Left lung (tissue), 10 donors: Measurements from ENCODE around the gene FAM43A. TPM values are rescaled to one million over a fixed set of nuclear protein-coding genes. Genes with fewer than 3 reads are reported as not detected.

Experiments
- ATAC-seq: fragments of 200-7000 bp; cut with Tn5 transposase; one replicate; pipeline ENCODE4 v1.9.1; 2020; ENCODE audit warnings: moderate library complexity
- DNase-seq, 4 donors: peaks; one replicate each; pipeline ENCODE4 v3.0.0-alpha.2; 2013 to 2020
- H3K27ac ChIP-seq, 2 donors: fragments of 200-600 bp; sonication (generic) in 1 of 2; one replicate each; pipeline versions ENCODE4 v1.5.0 to v1.8.0; 2020 to 2021
- H3K27me3 ChIP-seq, 2 donors: fragments of 200-600 bp; sonication (generic) in 1 of 2; one replicate each; pipeline versions ENCODE4 v1.5.0 to v1.8.0; 2020 to 2021
- H3K36me3 ChIP-seq, 2 donors: fragments of 200-600 bp; sonication (generic) in 1 of 2; one replicate each; pipeline versions ENCODE4 v1.5.0 to v1.8.0; 2020 to 2021
- H3K4me1 ChIP-seq, 2 donors: fragments of 200-600 bp; one replicate each; pipeline ENCODE4 v1.8.0; 2021
- H3K4me3 ChIP-seq, 2 donors: fragments of 200-600 bp; sonication (generic) in 1 of 2; one replicate each; pipeline versions ENCODE4 v1.5.0 to v1.8.0; 2020 to 2021; ENCODE audit warnings: mild to moderate bottlenecking in 1 of 2
- H3K9me3 ChIP-seq, 2 donors: fragments of 200-600 bp; sonication (generic) in 1 of 2; one replicate each; pipeline versions ENCODE4 v1.5.0 to v1.8.0; 2020 to 2021
- CTCF ChIP-seq, 2 donors: fragments of 200-600 bp; sonication (generic) in 1 of 2; IDR thresholded peaks; one replicate each; pipeline versions ENCODE4 v1.5.0 to v1.8.0; 2021; ENCODE audit warnings: antibody characterized with exemption in 2 of 2
- intact Hi-C, 2 donors: fragments of 100-400 bp; cut with DNase I; formaldehyde crosslinking; loops; one replicate each; pipeline versions ENCODE4 v1.11.2 to v1.14.2; 2022
- polyA plus RNA-seq, 6 donors: library from polyadenylated mRNA; unstranded; fragments of 120-200 nt; gene quantifications; one replicate each; pipeline ENCODE4 v1.2.1, GENCODE V29; 2013; ENCODE audit not compliant: insufficient read length in 6 of 6
- total RNA-seq, 2 donors: library from RNA; stranded (reverse); fragmentation: NEBNext Ultra II Directional; extraction: Animal tissue kit (Norgen Biotek cat#: 25700); gene quantifications; one replicate each; pipeline ENCODE4 v1.2.1, GENCODE V29; 2021
- donor health status: DM: no; HTN: yes; CAD: no.
- donor health status: DM: no; HTN: no; CAD: no.

FAM43A gene
- total and polyA plus RNA-seq, 8 donors, result 6.4 to 25.4 (median 17.2) TPM

DNA sequence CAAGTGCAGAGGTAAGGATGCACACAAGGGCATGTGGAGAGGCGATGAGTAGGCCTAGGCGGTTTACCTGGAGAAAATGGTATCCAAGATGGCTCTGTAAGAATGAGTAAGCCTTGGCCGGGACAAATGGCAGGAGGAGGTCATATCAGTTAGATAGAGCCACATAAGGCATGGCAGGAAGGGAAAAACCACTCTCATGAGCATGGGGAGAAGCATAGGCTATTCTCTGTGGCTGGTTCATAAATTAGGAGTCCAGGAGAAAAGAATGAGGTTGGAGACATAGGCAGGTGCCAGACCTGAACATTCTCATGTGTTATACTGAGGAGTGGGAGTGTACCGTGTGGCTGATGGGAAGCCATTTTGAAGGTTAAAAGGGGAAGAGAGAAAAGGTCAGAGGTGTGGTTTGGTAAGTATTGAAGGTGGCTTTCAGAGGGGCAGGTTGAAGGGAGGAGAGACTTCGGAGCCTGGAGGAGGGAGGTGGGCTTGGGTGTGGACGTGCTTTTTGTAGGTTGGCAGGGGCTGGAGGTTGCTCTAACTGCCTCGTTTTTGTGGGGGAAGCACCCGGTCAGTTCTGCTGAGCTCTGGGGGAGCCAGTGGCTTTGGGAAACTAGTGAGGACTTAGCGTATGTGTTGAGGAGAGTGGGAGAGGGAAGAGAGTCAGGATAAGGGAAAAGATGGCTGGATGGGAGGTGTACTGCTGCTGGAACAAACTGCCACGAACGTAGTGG is 4.6 kb upstream of the FAM43A start:
- H3K27ac ChIP-seq, result no peak overlapping the region
- peaks cover 9 to 21% of the 10 kb centered on the region in 2 donors for H3K4me1 ChIP-seq
- TF ChIP-seq CTCF (IDR thresholded peaks at IDR 0.05), result no peak
- ATAC-seq, result no peak
- intact Hi-C loops, result loop anchor here in 1 of 2 donors (5.0 kb wide), 1 partner anchor 576 kb away; no protein-coding TSS in a partner anchor
- DNase-seq, result no peak
- no peaks in the 10 kb centered on the region for H3K9me3 ChIP-seq
- H3K4me3 ChIP-seq, result no peak overlapping the region
- H3K36me3 ChIP-seq, result no peaks in the 10 kb centered on the region
- peaks cover 0 to 5% of the 10 kb centered on the region in 2 donors for H3K27me3 ChIP-seq

DNA sequence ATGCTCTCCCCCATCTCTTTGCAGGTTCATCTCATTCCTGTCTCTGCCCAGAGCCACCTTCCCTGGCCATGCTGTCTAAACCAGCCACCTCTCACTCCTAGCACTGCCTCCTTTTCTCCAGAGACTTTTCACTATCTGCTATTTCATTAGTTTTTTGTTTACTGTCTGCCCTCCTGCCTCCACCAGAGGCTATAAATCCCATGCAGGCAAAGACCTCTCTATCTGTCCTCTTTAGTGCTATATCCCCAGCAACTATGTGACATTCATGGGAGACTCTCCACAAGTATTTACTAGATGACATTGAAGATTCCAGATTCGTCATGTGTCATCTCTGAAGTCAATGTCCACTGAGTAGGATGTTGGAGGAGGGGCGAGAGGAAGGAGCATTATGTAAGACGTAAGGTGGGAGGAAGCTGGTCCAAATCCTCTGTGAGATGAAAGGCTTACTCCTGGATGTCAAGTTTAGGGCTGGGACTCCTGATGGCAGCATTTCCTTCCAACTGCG is 3.4 kb upstream of the FAM43A start:
- H3K27ac ChIP-seq, result no peak overlapping the region
- DNase-seq, result no peak
- no peak for TF ChIP-seq CTCF (IDR thresholded peaks at IDR 0.05)
- H3K4me1 ChIP-seq, result peaks cover 19 to 32% of the 10 kb centered on the region in 2 donors
- no peak for ATAC-seq
- H3K4me3 ChIP-seq, result no peak overlapping the region
- H3K36me3 ChIP-seq, result no peaks in the 10 kb centered on the region
- intact Hi-C loops, result loop anchor here in 1 of 2 donors (5.0 kb wide), 1 partner anchor 575 kb away; no protein-coding TSS in a partner anchor
- no peaks in the 10 kb centered on the region for H3K9me3 ChIP-seq
- H3K27me3 ChIP-seq, result peaks cover 0 to 17% of the 10 kb centered on the region in 2 donors

- DNase-seq (peak; percentile 57 to 90 (median 78)), ATAC-seq (peak; percentile 84)
- Histone ChIP-seq H3K27me3 (peaks cover 0 to 23% of the 10 kb centered on the region in 2 donors), H3K36me3 (no peaks in the 10 kb centered on the region), H3K4me3 (no peak overlapping the region), H3K4me1 (peaks cover 23 to 38% of the 10 kb centered on the region in 2 donors), H3K9me3 (no peaks in the 10 kb centered on the region), H3K27ac (no peak overlapping the region)
- TF ChIP-seq CTCF (IDR thresholded peaks at IDR 0.05), result peak; percentile 79 to 80
- intact Hi-C loops, result loop anchor here in 1 of 2 donors (5.0 kb wide), 1 partner anchor 574 kb away; no protein-coding TSS in a partner anchor
Measured at GRCh38 chr3:194682694-194683310, 2.9 kb upstream of the FAM43A start.

- ATAC-seq, result no peak
- peaks cover 0 to 28% of the 10 kb centered on the region in 2 donors for H3K27me3 ChIP-seq
- H3K36me3 ChIP-seq, result no peaks in the 10 kb centered on the region
- H3K27ac ChIP-seq, result no peak overlapping the region
- intact Hi-C loops, result loop anchor here in 1 of 2 donors (5.0 kb wide), 1 partner anchor 574 kb away; no protein-coding TSS in a partner anchor
- no peak for DNase-seq
- H3K4me1 ChIP-seq, result peaks cover 28 to 44% of the 10 kb centered on the region in 2 donors
- TF ChIP-seq CTCF (IDR thresholded peaks at IDR 0.05), result no peak
- H3K9me3 ChIP-seq, result no peaks in the 10 kb centered on the region
- no peak overlapping the region for H3K4me3 ChIP-seq
Measured at GRCh38 chr3:194683380-194683779, 2.3 kb upstream of the FAM43A start.
